GM21367 (cell line): ENCODE data around the gene SPTBN5.

Source experiments
- ATAC-seq: cut with Tn5 transposase; IDR thresholded peaks from one replicate; pipeline ENCODE4 v1.9.1; 2021; ENCODE audit not compliant: unreplicated experiment

SPTBN5 gene

GRCh38 chr15:41893422-41894250 lies at the start of gene SPTBN5:
TSS of gene SPTBN5 (minus strand) at chr15:41894053. CDS start at chr15:41893497, 556 bp downstream.
- no peak for ATAC-seq

DNA sequence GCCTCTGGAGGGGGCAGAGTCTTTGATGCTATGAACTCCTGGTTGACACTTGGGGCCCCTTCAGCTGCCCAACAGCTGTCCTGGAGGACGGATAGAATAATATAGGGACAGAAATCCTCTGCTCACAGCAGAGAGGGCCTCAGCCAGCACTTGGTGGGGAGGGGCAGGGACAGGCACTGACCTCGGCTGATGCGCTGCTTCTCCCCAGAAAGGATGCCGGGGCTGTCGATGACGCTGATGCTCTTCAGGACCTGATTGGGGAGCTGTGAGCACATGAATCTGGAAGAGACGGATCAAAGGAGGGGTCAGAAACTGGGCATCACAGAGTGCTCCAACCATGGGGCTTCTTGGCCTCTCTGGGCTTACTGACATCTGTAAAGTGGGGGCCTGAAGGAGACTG lies 49.0 kb upstream of the SPTBN5 start:
- ATAC-seq: no peak

DNA sequence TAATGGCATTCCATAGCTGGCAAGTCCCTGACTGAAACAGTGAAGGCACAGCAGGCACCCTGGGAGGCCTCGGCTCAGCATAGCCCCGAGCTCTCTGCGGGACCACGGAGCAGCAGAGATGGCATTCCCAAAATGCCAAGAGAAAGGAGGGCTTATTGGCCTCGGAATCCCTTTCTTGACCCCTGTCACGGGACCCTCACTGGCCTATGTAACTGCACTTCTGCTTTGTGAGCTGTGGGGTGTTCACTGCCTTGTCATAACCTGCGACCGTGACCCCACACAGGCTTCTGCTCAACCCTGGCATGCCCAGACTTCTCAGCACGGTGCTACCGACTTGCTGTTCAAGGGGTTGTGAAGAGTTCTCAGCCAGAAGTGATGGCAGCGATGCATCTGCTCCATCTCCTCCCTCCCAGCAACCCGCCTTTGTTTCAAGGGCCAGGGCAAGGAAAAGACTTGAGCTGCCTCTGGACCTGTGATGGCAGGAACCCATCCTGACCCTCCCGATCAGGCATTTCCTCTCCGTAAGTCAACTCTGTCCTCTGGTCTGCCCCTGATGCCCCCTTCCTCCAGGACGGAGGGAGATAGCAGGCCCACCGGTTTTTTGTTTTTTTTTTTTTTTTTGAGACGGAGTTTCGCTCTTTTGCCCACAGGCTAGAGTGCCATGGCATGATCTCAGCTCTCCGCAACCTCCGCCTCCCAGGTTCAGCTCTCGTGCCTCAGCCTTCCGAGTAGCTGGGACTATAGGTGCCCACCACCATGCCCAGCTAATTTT lies 48.0 kb upstream of the SPTBN5 start:
- no peak for ATAC-seq

- no peak for ATAC-seq
Measured at GRCh38 chr15:41940441-41940857, 46.6 kb upstream of the SPTBN5 start.

GRCh38 chr15:41939986-41940385 lies 46.1 kb upstream of the SPTBN5 start:
- ATAC-seq: no peak

- ATAC-seq: no peak
Measured at GRCh38 chr15:41937568-41937923, 43.7 kb upstream of the SPTBN5 start.

DNA sequence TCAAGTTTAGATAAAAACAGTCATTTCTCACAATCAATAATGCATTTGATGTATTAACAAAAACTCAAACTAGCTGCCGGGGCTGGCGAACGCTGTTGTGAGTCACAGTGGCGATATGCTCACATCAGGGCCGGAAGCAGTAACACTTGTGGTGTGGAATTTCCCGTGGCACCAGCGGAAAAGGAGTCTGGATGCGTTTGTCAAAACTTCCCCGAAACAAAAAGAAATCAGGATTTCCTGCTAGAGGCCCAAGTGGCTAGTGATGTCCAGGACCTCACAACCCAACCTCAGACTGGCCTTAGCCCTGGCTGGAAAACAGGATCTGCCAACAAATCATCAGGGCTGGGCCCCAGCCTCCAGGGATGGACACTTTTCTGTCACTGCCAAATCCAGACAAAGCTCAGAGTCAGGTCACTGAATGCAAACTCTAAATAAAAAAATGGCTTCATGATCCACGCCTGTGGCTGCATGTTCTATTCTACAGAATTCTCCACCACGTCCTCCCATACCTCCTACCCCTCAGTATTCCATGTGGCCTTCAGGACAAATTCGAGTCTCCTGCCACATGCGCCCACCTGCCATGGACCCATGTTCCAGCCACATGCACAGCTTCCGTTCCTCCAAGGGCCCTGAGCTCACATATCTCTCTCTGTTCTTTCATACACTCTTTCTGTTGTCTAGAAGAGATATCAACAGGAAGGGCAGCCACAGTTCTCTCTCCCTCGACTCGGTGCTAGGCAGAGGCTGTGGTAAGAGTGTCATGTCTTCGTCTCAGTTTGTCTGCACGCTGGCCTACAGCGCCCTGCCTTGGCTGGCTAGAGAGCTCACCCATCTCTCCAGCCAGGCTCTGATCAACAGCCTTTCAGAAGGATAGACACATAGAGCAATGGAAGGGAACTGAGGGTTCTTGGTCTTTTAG lies 43.1 kb upstream of the SPTBN5 start:
- ATAC-seq: no peak

GRCh38 chr15:41936155-41936554 lies 42.3 kb upstream of the SPTBN5 start:
- ATAC-seq: no peak

DNA sequence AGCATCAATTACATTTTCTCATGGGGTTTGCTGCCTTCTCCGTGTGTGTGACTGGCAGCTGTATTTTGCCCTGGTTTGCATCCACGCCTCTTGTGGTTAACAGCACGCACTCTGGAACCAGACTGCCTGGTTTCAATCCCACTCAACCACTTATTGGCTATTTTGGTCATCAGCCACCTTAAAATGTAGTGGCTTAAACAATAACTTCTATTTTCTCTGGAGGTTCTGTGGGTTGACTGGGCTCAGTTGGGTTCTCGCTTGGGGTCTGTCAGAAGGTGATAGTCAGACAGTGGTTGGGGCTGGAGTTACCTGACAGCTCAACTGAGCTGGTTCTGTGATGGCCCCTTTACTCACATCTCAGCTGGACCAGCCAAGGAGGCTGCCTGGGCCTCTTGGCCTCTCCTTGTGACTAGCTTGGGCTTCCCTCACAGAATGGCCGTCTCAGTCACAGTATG lies 41.7 kb upstream of the SPTBN5 start:
- ATAC-seq: no peak

DNA sequence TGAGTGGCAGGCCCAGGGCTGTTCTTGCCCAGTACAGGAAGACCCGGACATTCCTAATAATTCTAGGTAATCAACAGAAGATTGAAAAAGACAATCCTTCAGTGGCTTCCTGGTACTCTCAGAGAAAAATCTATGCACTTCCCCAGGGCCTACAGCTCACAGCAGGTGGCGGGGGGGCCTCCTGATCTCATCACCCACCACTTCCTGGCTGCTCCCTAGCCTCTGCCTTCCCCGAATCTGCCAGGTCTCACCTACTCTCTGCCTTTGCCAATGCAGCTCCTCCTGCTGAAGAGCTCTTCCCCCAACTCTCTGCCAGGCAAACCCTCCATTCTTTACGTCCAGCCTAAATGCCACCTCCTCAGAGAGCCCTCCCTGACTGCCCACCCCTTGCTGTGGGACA lies 41.0 kb upstream of the SPTBN5 start:
- no peak for ATAC-seq

GRCh38 chr15:41933771-41934170 lies 39.9 kb upstream of the SPTBN5 start:
- ATAC-seq: no peak

GRCh38 chr15:41933326-41933725 lies 39.5 kb upstream of the SPTBN5 start:
- no peak for ATAC-seq

DNA sequence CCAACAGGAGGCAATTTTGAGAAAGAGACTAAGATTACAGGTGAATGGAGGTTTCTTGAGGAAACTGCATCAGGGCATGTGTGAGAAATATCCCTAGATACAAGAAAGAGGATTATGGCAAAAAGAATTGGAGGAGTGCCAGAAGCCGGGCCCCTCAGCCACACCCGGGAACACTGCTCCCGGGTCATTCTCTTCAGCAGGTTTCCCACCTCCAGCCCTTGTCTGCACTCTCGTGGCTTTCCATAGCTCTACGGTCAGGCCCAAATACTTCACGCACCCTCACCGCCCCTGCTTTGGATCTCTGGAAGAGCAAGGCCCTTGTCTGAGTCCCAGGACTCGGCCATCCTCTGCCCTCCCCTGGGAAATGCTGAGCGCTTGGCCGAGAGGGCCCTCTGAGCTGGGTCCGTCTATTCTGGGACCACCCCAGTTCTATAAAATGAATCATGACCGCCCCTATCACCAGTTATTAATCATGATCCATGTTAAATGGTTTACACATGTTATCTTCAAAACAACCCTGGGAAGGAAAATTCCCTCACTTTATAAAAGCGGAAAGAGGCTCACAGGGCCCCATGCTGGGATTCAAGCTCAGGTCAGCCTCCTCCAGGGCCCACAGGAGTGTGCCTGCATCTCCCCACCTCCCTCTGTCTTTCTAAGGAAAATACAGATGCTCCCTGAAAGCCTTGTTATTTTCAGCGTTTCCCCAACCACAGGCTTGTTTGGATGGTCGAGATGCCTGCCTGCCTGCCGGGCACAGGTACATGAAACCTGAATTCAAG lies 38.8 kb upstream of the SPTBN5 start:
- ATAC-seq: no peak

DNA sequence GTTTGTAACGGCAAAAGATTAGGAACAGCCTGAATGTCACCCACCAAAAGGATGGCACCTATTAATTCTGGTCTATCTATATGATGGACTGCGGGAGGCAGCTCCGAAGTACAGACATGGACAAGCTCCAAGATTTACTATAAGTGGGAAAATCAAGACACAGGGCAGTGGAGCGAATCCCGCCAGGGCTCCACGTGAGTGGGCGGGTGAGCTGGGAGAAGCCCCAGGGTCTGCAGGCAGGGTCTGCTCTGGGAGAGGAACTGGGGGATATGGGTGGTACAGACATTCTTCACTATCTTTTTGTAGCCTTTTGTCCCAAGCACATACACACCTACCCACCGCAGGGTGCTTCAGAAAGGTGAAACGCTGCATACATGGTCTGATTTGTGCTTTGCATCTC lies 38.2 kb upstream of the SPTBN5 start:
- no peak for ATAC-seq

GRCh38 chr15:41930867-41931222 lies 37.0 kb upstream of the SPTBN5 start:
- no peak for ATAC-seq

- ATAC-seq: no peak
Measured at GRCh38 chr15:41930221-41930866, 36.5 kb upstream of the SPTBN5 start.

DNA sequence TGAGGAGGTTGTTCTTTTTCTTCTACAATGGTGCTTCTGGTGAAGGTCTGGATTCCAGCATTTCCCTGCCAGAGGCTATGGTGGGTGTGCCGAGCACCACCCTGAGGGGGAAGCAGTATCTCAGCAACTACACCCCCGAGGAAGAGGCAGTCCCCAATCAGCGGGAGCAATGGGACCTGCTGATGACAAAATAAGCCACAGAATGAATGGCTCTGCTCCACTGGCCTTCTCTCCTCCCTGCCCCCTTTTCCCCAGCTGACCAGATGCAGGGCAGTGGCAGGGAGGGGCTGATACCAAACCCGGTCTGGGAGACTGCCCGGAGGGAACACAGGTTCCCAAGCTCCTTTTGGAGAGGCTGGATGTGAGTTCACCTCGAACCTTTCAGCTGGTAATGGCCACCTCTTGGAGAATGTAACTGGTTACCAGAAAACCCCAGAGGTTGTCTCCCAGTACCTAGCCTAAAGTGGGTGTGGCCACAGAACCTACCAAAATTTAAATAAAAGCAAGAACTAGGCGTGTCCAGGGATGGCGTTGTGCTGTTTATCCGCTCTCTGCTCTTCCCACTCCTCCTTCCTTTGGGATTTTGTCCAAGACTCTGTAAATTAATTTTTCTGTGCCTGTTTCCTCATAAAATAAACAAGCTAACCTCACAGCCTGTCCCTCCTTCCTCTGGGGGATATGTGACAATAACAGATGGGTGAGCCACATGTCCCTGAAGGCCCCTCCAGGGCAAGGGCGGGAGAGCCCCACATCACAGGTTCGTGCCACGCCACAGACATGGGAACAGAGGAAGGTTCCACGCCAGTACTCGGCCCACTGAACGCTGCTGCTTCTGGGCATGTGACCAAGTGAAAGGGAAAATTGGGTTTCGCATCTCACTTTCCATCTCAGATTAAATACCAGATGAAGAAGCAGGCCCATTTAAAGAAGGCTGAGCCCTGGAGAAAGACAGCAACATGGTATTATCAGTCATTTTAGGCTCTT lies 35.1 kb upstream of the SPTBN5 start:
- ATAC-seq: peak; percentile 59

DNA sequence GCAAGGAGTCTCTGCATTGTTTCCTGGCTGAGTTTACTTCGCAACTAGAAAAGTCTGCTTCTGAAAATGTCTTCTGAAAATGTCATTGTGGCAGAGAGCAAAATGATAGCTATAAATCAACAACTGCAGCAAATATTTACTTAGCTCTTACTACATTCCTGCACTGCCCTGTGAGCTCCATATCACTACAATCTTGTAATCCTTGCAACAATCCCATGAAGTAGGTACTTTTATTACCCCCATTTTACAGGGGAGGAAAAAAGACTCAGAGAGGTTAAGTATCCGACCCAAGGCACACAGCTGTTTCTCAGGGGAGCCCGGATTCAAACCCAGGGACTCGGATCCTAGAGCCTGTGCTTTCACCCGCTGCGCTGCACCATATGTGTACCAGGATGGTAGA lies 34.2 kb upstream of the SPTBN5 start:
- no peak for ATAC-seq

- no peak for ATAC-seq
Measured at GRCh38 chr15:41927536-41927935, 33.7 kb upstream of the SPTBN5 start.
